GM19324 (cell line): ENCODE data around the gene SLC6A11.

ENCODE experiments used
- ATAC-seq: cut with Tn5 transposase; IDR thresholded peaks from one replicate; pipeline ENCODE4 v1.9.1; 2021; ENCODE audit warnings: mild to moderate bottlenecking, moderate library complexity; ENCODE audit not compliant: unreplicated experiment, low FRiP score

SLC6A11 gene

DNA sequence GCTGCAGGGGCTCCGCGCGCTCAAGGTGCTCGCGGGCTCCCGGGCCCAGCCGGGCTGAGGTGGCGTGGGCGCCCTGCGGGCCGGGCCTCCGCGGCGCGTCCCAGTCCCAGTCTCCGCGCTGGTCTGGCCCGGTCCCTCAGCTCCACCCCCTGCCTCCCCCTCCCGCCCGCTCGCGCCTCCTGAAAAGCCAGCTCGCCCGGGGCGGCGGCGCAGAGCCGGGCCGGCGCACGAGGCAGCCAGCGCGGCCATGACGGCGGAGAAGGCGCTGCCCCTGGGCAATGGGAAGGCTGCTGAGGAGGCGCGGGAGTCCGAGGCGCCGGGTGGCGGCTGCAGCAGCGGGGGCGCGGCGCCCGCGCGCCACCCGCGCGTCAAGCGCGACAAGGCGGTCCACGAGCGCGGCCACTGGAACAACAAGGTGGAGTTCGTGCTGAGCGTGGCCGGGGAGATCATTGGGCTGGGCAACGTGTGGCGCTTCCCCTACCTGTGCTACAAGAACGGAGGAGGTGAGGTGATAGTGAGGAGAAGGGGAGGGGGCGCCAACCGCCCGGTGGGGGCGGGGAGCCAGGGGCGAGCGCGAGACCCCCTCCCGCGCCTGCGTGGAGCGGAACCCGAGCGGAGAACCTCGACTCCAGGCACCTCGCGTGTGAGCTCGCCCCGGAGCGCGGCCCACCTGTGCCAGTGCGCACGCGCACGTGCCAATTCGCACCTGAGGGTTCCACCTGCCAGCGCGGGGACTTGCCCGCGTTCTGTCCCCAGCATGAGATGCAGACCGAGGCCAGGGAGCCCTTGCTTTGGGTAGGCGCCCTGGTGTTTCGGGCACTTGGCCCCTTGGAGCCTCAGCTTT lies at the start of gene SLC6A11:
SLC6A11 (plus strand) TSS at position 210 of the 844 bp plus-strand sequence; CDS start at position 248, 38 bp downstream.
- no peak for ATAC-seq

DNA sequence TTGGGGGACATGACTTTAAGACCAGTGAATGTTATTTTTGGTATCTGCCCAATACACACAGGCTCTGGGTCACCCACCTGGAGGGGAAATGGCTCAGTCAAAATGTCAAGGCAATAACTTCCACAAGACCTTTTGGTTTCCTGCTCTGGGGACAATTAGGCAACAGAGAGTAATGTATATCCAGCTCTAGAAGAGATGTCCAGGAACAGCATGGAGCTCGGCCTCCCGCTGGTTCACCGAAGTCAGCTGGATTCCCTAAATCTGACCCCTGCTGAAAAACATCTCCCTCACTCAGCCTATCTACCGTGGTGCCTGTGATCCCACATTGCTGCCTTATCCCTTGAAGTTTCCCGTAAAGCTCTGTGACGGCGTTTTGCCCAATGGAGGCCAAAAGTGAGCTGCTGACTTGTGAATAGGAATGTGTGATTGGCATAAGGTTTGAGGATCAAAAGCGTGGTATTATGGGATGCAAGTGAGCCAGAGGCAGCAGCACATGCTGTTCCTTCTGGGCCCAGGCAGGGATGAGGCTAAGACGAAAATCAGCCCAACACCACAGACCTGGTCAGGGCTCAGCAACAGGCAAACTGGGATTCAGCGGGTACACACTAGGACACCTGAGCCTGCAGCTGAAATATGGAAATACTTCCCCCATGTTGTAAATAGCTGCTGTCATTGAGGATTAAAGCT lies 47.2 kb upstream of the SLC6A11 start:
- no peak for ATAC-seq

DNA sequence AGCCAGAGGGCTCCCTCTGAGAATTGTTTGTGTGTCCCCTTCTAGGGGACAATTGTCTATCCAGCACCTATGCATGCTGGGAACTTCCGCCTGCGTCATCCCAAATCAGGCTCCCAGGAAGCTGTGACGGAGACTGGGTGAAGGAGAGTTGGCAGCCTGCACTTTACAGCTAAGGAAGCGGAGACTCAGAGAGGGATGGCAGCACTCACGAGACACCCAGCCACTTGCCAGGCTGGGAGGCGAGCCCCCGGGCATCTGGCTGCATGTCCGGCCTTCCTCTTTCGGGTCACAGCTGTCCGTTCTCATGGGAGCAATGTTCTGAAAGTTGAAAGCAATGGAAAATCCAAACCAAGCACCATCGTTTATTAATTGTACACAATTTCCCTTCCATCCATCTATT lies 45.5 kb upstream of the SLC6A11 start:
- ATAC-seq: no peak

DNA sequence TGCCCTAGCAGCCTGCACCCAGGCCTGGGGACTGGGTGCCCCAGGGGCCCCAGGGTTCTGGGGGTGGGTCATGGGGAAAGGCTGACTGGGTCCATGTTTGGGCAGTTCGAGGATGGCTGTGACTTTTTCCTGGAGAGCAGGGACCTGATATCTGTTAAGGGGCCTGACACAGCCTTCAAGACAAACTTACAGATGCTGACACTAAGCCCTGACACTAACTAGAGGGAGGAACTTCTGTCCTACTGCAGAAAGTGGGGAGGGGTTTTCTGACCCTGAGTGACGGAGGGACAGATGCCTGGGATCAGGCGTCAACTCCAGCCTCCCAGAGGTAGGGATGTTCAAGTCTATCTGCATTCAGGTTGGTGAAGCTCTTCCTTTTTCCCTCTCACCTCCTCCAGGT lies 45.0 kb upstream of the SLC6A11 start:
- ATAC-seq: no peak

DNA sequence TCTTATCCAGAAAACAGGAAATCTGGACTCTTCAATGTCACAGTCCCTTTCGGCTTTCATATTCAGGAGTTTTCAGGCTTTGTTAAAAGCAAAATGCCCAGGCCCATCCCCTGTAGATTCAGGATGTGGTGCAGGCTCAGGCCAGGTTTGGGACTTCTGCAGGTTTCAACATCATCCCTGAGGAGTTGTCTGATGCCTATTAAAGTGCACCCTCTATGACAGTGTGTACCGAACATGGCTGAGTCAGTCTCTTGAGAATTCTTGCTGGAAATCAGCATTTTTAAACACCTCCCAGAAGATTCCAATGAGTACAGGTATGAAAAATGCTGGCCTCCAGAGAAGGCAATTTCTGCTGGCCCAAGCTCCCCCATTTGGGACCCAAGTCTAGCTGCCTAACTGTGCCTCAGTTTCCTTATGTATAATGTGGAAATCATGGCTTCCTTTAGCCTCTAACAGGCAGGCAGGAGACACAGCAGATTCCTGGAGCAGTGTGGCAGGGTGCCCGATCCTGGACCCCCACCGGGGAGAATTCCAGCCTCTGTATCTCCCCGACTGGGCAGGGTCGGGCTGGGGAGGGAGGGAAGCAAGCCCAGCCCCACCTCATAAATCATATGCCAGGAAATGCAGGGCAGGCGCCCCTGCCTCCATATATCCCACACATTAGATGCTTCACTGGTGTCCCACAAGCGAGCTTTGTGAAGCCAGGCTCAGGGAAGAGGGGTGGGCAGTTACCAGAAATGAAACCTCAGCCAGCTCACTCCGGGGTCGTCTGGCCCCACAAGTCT lies 44.4 kb upstream of the SLC6A11 start:
- ATAC-seq: no peak

DNA sequence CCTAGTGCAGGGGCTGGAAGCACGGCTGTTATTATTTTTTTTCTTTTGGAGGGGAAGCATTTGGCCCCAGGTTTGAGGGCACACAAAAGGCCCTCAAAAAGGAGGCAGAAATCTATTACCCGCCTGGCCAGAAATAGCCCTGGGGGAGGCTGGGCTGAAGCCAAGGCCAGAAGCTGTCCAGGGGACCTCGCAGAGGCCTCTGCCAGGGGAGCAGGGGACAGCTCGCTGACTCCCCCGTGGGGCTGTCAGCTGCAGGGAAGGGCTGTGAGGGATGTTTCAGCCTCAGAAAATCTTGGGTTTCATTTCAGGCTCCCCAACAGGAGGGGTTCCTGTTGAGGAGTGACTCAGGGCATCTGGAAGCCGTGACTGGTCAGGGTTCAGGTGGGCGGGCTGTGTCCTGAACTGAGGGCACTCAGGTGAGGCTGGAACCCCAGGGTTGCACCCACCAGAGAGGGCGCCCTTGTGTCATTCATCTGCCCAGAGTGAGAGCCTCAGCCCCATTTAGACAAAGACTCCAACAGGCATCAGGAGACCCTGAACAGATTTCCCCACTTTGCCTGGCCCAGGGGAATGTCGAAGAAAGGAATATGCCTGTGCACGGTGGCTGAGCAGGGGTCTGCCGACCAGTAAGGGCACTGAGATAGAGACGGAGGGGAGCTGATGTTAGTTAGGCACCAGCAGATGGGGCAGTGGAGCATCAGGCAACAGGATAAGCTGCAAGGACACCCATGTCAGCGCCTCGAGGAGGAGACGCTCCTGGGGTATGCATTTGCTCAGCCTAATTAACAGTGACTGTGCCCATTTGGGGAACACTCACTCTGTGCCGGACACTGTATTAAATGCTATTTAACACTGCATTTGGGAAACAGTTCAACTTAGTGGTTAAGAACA lies 43.5 kb upstream of the SLC6A11 start:
- no peak for ATAC-seq

DNA sequence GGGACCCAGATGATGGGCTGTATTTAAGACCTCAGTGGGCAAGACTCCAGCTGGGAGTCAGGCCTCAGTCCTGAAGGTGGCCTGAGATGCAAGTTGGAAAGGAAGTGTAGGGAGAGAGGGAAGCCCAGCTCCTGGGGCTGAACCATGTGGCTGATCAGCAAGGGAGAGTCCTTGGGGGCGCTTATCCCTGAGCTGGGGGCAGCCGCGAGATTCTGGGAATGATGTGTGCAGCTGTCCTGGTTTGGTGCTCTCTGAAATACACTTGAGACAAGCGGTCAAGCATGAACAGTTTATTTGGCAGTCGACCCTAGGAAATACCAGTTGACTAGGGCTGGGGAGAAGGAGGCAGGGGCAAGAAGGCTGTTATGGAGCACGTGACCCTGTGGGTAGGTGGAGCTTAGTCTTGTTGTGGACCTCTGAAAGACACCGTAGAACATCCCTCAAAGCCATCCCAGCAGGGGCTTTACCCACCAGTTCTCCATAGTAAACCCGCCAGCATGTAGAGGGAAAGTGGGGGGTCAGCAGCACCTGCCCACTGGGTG lies 41.8 kb upstream of the SLC6A11 start:
- ATAC-seq: no peak

DNA sequence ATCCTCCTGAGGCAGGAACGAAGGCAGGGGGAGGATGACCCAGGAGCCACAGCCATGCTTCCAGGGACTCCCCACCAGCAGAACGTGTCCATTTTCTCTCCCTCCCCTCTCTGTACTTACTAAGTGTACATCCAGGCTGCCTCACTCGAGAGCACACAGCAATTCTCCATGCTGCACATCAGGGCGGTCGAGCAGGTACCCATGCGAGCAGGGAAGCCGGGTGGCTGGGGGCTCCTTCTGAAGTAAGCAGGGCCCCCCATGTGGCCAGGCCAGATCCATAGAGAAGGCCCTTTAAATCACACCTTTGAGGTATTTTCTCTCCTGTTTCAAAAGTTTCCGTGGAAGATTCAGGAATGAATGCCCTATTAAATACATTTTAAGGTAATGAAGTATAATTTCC lies 41.2 kb upstream of the SLC6A11 start:
- no peak for ATAC-seq

DNA sequence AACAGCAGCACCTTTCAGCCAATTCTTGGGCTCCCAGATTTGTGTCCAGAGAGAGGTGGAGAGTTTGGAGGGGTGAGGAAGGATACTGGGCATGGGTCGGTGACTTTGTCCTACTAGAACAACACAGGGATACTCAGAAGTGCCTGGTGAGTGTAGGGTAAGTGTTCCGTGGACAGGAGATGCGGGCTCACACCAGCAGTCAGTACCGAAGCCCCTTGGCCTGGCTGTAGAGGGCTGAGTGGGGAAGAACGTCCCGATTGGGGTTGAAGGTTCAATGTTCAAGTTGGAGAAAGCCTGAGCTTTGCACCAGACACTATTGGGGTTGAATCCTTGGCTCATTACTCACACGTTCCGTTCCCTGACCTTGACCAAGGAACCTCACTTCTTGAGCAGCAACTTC lies 40.8 kb upstream of the SLC6A11 start:
- ATAC-seq: no peak

DNA sequence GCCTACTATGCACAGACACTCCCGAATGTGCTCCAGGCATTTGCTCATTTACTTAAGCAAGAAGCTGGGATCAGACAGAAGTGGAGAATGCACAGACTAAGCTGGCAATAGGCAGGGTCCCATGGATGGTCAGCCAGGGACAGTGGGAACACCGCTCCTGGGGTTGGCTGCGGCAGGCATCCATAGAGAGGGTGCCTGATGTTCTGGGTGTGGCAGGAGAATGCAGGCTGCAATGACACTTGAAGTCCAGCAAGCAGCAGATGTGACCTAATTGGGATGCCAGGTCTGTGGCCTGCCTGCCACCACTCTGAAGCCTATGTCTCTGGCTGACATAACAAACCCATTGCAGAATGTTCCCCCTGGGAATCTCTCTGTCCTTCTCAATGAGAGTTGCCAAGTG lies 40.2 kb upstream of the SLC6A11 start:
- no peak for ATAC-seq

DNA sequence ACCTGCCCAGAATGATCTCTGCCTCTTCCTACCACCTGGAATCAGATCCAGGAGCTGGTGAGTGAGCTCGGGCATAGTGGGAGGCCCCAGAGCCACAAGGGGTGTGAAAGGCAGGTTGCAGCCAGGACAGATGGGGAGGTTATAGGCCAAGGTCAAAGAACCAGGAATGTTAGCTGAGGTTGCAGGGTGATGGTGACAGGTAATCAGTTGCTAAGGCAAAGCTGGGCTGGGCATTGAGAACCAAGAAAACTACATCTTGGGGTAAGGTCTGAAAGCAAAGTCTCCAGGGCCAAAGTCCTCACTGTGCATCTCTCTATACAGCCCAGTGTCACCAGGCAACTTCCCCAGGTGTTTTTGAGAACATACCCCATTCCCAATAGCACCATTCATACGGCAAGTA lies 38.4 kb upstream of the SLC6A11 start:
- ATAC-seq: no peak

DNA sequence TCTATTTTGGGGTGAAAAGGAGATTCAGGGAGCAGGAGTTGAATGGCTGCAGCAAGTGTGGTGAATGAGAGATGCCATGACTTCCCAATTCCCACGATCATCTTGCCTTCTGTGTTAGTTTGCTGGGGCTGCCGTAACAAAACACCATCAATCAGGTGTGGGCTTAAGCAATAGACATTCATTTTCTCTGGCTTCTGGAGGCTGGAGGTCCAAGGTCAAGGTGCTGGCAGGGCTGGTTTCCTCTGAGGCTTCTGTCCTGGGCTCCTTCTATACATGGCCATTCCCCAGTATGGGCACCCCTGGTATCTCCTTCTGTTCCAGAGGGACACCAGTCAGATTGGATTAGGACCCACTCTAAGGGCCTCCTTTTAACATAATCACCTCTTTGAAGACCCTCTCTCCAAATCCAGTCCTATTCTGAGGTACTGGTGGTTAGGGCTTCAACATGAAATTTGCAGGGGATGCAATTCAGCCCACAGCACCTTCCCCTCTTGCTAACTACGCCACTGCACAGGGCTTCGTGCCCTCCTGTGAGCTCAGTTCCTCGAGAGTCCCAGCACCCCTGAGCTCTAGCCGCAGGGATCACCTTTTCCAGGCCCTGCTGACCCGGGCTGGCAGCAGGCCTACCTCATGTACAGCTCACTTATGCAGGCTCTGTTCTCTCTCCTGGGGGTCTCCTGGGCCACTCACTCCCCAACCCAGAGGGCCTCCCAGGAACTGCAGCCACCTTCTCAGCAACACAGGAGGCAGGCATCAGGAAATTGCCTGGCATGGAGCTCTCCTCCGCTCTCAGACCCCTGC lies 37.3 kb upstream of the SLC6A11 start:
- ATAC-seq: no peak

DNA sequence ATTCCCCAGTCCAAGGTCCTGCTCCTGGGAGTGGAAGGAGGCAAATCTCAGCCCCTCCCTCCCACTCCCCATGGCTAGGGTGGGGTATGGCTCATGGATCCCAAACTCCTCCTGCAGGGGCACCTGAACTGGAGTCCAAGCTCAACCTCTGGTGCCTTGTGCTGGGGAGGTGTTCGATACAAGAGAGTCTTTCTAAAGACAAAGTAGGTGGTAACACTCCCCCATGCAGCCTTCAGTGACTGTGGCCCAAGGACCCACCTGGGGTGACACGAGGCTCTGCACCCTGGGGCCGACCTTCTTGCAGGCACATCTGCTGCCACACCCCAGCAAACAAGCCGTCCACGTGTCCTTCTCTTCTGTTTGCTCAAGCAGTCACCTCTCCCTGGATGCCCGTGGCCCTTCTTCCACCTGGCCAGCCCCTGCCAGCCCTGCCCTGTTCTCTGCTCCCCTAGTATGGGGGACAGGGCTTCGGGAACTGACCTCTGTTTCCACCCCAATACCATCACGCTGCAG lies 36.7 kb upstream of the SLC6A11 start:
- ATAC-seq: no peak

DNA sequence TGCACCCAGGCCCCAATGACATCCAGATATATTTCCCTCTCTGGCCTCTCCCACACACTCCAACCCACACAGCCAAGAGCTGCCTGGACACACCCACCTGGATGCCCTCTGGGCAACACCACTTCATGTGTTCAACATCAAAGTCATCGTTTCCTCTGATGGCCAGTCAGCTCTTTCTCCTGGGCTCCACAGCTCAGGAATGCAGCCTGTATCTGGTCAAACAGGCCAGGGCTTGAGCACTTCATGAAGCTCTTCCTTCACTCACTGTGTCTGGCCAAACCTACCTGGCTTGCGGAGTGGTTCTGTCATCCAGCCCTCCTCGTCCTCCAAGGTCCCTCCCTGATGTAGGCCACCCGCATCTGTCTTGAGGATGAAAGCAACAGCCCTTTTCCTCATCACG lies 35.8 kb upstream of the SLC6A11 start:
- no peak for ATAC-seq

DNA sequence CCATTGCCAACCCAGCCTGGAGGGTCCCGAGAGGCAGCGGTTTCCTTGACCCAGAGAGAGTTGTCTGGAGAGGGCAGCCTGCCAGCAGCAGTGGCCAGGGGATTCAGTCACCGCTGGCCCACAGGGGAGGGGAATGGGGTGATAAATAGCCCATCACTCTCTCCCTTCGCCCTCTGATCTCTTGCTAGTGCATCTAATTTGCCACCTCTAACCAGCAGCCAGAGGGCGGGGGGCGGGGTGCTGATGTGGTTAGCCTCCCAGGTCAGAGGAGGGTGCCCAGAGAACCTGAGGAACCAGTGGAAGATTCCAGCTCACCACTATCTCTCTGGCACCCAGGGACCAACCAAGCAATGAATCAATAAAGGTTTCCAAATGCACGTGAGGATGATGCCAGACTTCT lies 35.1 kb upstream of the SLC6A11 start:
- no peak for ATAC-seq

DNA sequence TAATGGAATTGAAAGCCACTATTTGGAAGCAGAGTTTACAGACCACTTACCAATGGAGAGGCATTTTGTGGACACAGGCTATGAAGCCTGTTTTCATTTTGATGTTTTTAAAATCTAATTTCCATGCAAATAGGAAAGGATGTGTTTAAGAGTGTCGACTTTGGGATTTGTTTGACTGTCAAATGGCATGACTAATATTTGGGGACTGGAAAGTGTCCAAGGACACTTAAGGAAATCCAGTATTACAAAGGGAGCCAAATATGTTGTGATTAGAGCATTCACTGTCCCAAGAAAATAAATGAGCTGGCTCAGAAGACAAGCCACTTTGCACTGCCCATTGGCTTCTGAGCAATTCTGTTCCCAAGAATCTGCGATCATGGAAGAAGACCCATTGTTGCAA lies 34.0 kb upstream of the SLC6A11 start:
- ATAC-seq: no peak

DNA sequence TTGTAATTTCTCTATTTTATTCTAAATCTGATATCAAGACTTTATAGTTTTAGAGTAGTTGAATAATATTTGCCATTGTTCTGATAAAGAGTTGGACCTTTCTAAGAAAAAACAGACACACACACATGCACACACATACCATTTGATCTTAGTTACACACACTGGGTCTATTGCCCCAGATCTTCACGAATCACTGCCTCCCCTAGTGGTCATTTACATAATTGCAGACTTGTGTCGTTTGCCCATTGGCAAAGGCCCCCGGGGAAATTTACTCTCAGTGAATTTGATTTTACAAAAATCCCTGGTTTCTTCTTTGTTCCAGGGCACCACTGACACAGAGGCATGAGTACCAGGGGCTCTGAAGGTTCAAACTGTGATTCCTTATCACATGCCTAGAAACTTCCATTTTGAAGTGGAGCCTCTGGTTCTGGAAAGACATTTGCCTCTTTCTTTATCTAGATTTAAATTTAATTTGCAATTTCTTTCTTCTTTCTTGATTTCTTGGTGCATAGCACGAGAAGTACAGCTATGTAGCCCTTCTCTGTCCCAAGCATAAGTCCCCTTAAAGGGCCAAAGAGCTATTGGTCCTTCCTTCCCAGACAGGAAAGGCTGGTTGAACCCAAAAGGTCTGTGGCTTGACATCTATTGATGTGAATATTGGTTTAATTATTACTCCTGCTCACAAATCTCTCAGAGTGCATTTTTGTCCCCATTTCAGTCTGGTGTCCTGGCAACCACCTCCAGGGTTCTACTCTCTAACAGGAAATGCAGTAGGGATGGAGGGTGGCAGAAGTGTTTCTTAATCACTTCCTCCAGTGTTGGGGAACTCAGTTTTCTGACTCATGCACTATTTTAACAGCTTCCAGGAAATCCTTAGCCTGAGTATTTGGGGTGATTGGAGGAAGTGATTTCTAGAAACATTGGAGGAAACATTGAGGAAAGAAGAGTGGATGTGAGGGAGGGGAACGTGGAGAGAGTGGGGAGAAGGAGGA lies 32.4 kb upstream of the SLC6A11 start:
- no peak for ATAC-seq

DNA sequence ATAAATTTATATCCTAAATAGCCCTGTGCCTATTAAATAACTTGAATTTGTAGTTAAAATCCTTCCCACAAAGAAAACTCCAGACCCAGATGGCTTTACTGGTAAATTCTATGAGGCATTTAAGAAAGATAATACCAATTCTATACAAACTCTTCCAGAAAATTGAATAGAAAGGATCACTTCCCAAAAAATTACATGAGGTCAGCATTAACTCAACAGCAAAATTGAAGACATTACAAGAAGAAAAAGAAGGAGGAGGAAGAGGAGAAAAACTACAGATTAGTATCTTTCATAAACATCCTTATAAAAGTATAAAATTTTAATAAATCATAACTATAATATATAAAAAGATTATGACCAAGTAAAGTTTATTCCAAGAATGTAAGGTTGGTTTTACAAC lies 29.4 kb upstream of the SLC6A11 start:
- no peak for ATAC-seq
